ENCODE results near the gene TRAPPC3L.

The TRAPPC3L gene

DNA sequence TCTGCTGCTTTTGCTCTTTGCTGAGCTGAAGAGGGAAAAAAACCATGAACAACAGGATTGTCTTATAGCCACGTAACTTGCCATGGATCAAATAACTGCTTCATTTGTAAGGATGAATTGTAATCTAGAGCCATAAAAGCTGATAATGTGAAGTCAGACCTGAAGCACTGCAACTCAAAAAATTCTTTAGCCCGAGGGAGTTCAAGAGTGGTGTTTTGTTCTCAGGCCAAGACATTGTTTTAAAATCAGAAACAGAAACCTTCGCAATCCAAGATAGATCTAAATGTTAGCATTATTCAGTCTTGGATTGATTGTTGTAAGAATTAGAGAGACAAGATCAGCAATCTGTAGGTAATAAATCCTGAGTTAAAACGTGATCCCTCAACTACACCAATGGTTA lies at the start of gene TRAPPC3L:
TSS of gene TRAPPC3L (minus strand) at position 34 of the 400 bp plus-strand sequence. CDS start 170 bp downstream, outside the sequence.
- DNase-seq (ENCODE audit: low read depth in 2 of 2): no peak

DNA sequence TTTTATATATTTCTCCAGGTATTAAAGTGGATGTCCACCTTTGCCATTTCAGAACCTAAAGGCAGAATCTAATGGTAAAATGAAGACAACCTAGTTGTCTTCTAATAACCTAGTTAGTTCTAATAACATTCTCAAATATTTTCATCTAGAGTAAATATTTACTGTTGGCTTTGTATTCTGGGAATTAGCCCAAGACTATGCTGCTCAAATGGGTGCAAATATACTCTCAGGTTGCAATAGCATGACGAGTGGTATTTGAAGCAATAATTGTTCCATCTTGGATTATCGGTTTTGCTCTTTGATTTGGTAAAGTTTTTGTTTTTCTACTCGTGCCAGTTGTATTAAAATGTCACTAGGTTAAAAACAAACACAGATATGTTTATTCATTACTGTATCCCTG lies 49.8 kb upstream of the TRAPPC3L start:
- no peak for DNase-seq (ENCODE audit: low read depth in 2 of 2)

DNA sequence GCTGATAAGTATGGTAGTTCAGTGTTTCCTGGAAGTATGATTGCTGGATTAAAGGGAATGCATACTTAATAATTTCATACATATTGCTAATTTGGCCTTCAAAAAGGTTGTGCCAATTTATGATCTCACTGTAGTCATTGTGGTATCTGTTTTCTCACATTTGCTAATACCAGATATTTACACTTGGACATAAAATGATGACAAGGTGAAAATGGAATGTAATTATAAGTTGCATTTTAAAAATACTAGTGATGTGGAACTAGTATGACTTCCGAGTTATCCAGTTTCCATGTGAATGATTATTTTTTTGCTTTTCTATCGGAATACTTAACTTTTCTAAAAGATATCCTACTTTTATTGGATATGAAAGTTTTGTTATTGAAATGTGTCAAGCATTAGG lies 41.3 kb upstream of the TRAPPC3L start:
- DNase-seq (ENCODE audit: low read depth in 2 of 2): no peak

DNA sequence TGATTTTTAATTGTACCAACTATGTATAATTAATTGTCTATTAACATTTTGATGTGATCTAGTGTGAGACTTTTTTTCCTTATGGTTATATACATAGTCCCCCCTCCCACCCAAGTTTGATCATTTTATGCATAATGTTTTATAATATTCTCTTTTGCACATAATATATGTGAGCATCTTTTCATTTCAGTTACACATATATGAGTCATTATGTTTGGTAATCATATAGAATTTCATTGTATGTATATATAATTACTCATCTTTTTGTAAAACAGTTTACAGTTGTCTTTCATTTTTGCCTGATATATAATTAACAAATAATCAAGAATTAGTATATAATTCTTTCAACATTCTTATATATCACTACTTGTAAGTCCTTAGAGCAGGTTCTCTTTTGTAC lies 40.8 kb upstream of the TRAPPC3L start:
- DNase-seq (ENCODE audit: low read depth in 2 of 2): no peak

DNA sequence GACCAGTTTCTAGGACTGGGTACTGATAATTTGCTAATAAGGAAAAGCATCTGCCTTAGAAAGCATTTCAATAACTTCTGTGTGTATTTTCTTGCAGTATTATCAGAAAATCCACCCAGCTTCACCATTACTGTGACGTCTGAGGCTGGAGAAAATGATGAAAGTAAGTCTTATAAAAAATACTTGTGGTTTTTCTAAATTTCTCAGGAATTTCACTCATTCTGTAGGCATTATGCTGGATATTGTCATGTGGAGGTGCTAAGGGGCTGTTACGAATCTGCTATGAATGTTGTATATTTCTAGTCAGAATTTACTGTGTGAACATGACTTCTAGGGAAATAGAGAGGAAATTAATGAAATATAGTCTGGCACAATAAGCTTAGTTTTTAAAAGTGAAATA lies 34.7 kb upstream of the TRAPPC3L start:
- no peak for DNase-seq (ENCODE audit: low read depth in 2 of 2)

DNA sequence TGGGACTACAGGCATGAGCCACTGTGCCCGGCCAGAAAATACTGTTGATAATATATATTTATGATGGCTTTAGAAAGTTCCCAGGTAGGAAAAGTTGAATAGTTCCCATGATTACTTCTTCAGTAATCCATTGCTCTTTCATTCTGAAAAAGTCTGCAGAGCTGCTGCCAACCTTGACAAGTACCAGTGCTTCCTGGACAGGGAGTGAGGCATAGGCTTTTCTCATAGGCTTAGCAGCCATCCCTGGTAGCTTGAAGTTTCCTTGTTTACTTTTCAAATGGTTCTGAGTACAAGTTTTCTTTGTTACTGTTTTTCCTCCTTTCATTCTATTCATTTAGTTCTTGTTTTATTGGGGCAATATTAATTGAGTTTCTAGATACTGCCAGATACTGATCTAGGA lies 33.7 kb upstream of the TRAPPC3L start:
- DNase-seq (ENCODE audit: low read depth in 2 of 2): no peak

DNA sequence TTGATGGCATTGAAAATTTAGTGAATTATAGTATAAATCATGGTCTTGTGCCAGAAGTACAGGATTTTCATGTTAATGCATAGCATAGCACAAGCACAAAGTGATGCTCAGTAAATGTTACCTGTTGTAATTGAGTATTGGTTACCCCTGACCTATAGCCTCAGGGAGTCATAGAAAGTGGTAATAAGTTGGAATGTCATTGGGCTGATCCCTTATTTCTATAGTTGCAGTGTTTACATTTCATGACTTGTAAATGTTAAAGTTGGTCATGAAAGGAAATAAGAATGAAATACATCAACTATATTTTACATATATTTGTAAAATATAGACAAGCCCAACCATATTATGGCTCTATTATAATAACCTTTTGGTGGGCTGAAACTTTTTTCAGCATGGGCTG lies 32.9 kb upstream of the TRAPPC3L start:
- no peak for DNase-seq (ENCODE audit: low read depth in 2 of 2)

DNA sequence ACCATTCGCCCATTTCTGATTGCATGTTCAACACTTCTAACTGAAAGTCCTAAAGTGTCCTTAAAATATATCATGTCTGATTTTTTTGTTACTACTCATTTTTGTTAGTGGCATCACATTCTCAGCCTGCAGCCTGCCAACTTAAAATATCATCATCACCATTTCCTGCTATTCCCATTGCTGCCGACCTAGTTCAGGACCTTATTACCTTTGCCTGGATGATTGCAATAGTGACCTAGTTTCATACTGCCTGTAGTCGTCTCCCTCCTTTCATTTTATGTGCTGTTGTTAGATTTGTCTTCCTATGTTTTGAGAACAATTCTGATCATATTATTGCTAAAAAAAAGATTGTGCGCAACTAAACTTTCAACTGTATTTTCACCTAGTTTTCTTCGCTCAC lies 32.0 kb upstream of the TRAPPC3L start:
- no peak for DNase-seq (ENCODE audit: low read depth in 2 of 2)

DNA sequence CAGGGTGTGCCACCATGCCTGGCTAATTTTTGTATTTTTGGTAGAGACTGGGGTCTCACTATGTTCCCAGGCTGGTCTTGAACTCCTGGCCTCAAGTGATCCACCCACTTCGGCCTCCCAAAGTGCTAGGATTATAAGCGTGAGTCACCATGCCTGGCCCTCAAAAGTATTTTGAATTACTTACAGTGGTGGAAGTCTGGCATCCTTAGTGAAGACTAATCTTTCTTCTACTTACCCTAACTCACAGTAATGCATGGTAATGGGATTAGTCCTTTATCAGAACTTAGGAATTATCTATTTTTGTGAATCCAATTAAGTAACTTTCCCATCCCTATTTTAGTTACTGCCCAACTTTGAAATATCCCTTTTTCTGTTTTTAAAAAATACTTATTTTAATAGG lies 29.7 kb upstream of the TRAPPC3L start:
- DNase-seq (ENCODE audit: low read depth in 2 of 2): no peak

DNA sequence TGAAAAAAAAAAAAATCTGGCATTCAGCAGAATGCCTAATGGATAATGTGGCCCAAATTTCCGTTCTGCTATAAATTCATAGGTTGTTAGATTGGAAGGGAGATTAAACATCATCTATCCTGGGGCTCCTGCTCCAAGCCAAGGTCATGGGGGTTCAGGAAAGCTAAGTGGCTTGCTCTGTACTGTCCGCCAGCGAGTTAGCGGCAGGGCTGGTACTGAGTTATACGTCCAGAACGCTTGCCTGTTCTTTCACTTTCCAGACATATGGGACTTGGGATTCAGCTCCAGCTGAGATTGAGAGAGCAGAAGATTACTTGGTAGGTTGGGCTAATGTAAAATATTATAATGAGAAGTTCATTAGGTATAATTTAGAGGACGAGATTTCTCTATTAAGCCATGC lies 26.7 kb upstream of the TRAPPC3L start:
- DNase-seq (ENCODE audit: low read depth in 2 of 2): no peak

DNA sequence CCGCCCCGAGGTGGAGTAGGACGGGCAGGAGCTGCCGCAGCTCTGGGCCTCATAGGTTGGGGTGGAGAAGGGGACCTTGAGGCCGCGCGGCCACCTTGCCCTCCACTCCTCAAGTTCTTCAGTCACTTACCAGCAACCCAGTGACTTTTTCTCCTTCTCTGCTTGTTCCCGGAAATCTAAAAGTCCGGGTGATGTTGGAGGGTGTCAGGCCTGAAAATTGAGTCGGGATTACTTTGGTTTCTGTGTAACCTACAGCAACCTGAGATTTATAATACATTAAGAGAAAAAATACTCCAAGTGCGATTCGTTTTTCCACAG lies 26.2 kb upstream of the TRAPPC3L start:
- no peak for DNase-seq (ENCODE audit: low read depth in 2 of 2)

DNA sequence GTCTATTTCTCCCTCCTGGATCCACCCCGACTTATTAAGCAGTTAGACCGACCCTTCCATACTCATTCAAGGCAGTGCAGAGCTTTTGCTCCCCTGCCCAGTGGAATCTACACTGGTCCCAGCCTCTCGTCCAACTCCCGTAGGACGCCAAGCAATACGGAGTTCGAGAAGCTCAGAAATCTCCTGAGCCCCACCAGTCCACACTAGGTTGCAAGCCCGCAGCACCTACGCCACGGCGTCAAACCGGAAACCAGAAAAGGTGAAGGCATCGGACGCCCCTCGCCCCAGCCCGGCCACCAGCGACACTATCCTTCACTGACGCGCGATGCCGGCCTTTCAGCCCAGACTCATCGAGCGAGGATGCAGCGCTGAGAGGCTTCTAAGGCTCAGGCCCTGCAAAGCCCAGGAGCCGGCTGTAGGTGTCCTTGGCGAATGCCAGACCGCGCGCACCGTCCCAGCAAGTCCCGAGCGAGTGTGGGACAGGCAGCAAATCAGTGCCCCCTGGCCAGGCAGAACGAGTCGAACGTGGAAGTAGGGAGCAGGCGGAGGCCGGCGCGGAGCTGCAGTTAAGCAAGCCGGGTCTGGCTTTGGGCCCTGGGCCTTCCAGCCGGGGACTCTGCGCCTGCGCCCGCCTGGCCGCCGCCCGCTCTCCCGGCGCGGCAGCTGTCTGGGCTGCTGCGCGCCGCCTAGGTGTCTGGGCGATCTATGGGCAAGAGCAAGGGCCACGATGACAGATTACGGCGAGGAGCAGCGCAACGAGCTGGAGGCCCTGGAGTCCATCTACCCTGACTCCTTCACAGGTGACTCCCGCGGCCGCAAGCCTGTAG lies 25.6 kb upstream of the TRAPPC3L start, which contains the start of gene RWDD1:
TSS of gene RWDD1 (plus strand) at position 649 of the 827 bp plus-strand sequence. CDS start at position 728, 79 bp downstream.
- peak; percentile 94 to 95 for DNase-seq (ENCODE audit: low read depth in 2 of 2)

DNA sequence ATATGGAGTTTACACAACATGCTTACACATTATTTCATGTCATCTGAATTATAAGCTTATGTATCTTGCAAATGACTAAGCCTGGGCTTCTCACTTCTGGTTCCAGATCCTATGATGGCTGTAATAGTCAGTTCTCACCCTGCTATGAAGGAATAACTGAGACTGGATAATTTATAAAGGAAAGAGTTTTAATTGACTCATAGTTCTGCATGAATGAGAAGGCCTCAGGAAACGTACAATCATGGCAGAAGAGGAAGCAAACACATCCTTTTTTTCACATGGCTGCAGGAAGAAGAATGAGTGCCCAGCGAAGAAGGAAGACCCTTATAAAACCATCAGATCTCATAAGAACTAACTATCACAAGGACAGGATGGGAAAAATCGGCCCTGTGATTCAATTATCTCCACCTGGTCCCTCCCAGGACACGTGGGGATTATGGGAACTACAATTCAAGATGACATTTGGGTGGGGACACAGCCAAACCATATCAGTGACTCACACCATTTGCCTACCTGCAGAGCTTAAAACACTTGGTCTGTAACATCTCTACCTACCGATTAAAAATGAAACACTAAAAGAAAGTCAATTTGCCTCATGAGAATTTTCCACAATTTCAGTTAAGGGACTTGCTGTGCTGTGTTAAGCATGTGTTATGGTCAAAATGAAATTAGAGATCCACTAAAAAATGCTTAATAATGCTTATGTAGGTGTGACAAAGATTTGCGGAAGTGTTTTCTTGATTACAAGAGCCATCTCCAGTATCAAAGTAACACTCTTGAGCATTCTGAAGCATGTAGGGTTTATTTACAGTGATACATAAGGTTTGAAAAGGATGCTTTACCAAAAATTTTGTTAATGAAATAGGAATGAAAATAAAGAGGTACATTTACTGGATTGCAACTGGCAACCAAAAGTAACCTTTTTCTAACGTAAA lies 23.6 kb upstream of the TRAPPC3L start:
- no peak for DNase-seq (ENCODE audit: low read depth in 2 of 2)

DNA sequence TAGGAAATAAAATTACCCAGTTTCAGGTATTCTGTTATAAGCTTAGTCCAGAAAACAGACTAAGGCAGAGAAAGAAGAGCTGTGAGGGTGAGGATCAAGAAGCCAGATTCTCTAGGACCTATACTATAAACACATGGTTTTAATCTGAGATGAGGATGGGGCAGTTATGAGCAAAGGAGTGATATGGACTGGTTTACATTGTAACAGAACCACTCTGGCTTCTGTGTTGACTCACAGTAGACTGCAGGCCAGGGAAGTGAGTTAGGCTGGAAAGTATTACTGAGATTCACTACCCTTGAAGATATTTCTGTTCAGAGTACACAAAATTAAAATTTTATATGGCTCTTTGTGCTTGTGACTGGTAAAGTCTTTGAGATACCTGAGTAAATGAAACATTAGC lies 22.6 kb upstream of the TRAPPC3L start:
- DNase-seq (ENCODE audit: low read depth in 2 of 2): no peak

DNA sequence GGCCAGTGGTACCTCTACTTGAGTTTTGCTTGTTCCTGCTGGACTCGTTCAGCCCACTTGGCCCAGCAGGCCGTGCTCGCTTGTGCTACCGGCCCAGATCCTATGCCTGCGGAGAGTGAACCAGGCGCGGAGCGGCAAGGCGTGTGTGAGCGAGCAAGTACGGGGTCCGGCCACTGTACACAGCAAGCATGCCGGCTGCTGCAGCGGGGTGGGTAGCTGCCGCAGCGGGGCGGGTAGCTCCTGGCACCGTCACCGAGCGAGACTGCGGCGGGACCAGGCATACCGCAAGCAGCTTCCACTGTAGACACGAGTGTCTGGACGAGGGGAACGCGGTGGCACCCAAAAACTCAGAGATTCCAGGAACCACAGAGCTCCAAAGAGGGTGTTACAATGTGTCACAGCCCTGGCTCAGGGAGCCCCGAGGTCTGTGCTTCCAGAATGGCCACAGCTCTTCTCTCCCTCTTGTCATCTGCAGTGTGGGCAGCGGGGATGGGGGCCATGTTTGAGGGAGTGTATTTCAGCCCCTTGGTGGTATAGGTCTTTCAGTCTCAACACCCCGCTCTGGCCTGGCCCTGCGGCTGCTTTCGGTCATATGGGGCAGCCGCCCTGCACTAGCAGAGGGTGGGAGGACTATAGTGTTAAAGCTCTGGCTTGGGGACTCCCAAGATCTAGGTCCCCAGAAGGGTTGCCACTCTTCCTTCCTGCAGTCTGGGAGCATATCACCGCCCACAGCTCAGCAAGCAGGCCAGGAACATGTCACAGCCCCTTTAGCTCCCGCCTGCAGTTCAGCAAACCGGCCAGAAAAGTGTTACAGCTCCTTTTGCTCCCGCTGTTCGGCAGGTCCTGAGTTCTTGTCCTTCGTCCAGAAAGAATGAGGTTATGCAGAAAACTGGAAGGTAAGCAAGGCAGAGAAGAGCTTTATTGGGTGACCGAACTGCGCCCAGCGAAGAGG lies 19.7 kb upstream of the TRAPPC3L start:
- DNase-seq (ENCODE audit: low read depth in 2 of 2): peak in 1 of 2 donors; percentile 1

DNA sequence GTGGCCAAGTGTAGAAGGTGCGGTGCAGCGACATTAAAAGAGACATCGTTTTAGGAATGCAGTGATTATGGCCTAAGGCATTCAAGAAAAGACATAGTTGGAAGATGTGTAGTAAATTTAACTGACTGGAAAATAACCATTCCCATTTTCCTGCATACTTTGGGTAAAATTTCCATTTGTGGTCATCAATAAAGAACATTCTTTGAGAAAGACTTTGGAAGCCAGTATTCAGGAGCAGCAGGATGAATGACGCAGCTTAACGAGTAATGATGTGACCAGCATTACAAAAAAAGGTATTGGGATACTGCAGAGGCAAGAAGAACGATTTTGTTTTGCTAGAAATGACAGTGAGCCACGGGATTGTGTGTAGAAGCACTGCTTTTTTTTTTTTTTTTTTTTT lies 18.8 kb upstream of the TRAPPC3L start:
- no peak for DNase-seq (ENCODE audit: low read depth in 2 of 2)

DNA sequence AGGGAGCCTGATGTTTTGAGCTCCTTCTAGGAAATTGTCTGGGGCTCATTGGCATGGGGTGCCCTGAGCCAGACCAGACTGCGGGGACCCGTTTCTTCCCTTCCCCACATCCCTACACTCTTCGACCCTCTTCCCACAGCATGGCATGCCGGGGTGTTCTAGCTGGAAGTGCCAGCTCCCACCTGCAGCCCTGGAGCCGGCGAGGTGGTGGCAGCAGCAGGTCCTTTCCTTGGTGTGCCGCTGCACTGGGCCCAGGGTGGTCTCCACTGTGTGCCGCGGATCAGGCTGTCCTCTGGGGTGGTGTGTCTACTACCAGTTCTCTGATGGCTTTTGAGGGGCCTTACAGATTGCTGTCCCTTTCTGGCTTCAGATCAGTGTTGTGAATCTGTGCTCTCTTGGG lies 18.3 kb upstream of the TRAPPC3L start:
- DNase-seq (ENCODE audit: low read depth in 2 of 2): no peak

DNA sequence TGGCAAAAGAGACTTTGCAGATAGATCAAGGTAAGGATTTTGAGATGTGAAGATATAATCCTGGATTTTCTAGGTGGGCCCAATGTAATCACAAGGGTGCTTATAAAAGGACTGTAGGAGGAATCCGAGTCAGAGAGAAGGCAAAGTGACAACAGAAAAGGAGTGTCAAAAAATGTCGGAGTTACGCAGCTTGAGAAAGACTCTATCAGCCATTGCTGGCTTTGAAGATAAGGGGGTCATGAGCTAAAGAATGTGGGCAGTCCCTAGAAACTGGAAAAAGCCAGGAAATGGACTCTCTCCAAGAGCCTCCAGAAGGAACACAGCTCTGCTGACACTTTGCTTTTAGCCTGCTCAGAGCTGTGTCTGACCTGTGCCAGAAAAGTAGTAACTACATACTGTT lies 17.1 kb upstream of the TRAPPC3L start:
- DNase-seq (ENCODE audit: low read depth in 2 of 2): no peak

DNA sequence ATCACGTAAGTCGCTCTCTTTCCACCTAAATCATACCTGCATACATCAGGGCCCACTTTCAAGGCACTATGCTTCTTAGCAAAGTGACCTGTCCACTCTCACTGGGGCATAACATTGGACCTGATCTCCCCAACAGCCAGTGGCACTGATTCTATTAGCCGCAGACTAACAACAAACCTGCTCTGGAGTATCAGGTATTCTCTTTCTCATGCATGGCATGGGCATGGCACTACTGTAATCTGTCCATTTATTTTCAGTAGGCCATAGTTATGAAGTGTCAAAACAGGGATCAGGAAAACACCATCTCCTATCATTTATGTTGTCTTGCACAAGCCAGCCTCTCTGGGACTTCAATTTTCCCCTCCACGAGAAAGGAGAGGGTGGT lies 16.5 kb upstream of the TRAPPC3L start:
- DNase-seq (ENCODE audit: low read depth in 2 of 2): no peak

DNA sequence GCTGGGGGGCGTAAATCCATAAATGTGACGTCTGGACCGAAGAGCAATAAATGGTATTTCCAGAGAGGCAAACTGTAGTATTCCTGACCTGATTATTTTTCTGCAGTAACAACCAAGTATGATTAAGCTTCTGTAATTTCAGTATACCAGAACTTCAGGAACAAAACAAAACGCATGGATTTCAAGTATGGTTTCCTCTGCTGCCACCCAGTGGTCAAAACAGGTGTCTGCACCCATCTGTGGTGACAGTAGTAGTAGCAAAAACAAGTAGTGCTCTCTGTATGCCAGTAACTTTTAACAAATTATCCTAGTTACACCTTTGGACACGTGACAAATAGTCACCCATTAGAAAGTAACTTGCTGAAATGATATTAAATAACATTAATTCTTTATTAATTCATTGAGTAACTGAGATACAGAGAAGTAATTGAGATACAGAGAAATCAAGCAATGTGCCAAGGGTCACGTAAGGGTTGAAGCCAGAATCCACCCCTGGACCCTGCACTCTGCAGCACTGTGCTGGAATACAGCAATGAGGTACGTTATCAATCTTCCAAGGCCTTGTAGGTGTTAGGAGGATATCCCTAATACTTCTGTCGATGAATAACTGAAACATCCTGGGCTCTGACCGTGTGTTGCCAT lies 16.0 kb upstream of the TRAPPC3L start:
- DNase-seq (ENCODE audit: low read depth in 2 of 2): peak; percentile 45 to 56

DNA sequence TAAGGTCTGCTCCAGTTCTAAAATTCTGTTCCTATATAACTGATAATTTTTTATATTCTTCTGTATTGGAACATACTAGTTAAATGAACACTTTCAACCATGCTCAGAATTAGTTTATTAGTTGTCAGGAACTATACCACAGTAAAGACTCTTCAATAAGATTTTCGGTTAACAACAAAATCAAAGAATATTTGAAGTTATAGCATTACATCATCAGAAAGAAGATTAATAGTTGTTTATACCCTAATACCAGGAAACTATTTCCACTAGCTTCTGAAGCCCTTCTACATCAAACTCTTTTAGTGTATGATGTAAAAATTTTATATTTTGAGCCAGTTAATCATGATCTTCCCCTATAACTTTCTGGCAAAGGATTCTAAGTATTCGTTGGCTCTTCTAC lies 14.6 kb upstream of the TRAPPC3L start:
- no peak for DNase-seq (ENCODE audit: low read depth in 2 of 2)

Measured in stimulated activated CD4-positive, alpha-beta T cell treated with anti-CD3 and anti-CD28 coated beads, Interleukin-1b, Interleukin-23, amount 100 ng/mL, for 4 hours (primary cell).